GM23248 (cell line): ENCODE measurements around the gene RAD21L1. TPM values are rescaled to one million over a fixed set of nuclear protein-coding genes. Genes with fewer than 3 reads are reported as not detected.

Source experiments
- DNase-seq: peaks from one replicate; pipeline ENCODE4 v3.0.0-alpha.2; 2015
- H2AFZ ChIP-seq: fragments of 200-600 bp; sonication (generic); 2 replicates; pipeline ENCODE4 v1.6.1; 2016; ENCODE audit warnings: antibody characterized with exemption
- H3F3A ChIP-seq: fragments of 200-600 bp; sonication (generic); 2 replicates; pipeline ENCODE4 v1.6.1; 2016; ENCODE audit warnings: mild to moderate bottlenecking, antibody characterized with exemption, mixed run types; ENCODE audit not compliant: insufficient read depth
- H3K27ac ChIP-seq: fragments of 200-600 bp; sonication (generic); 2 replicates; pipeline ENCODE4 v1.5.1; 2016; ENCODE audit warnings: mild to moderate bottlenecking
- H3K27me3 ChIP-seq: fragments of 200-600 bp; sonication (generic); replicated peaks from 2 replicates; pipeline ENCODE4 v1.6.1; 2016; ENCODE audit warnings: mild to moderate bottlenecking; ENCODE audit not compliant: insufficient read depth
- H3K36me3 ChIP-seq: fragments of 200-600 bp; sonication (generic); 2 replicates; pipeline ENCODE4 v1.6.1; 2016; ENCODE audit warnings: low read depth, mild to moderate bottlenecking
- H3K4me1 ChIP-seq: fragments of 200-600 bp; sonication (generic); 2 replicates; pipeline ENCODE4 v1.6.1; 2016; ENCODE audit warnings: mild to moderate bottlenecking; ENCODE audit not compliant: insufficient read depth
- H3K4me2 ChIP-seq: fragments of 200-600 bp; sonication (generic); one replicate; pipeline ENCODE4 v1.6.1; 2016; ENCODE audit warnings: mild to moderate bottlenecking; ENCODE audit not compliant: unreplicated experiment
- H3K4me3 ChIP-seq: fragments of 200-600 bp; sonication (generic); 2 replicates; pipeline ENCODE4 v1.5.1; 2016; ENCODE audit warnings: mild to moderate bottlenecking
- H3K79me2 ChIP-seq: fragments of 200-600 bp; sonication (generic); 2 replicates; pipeline ENCODE4 v1.6.1; 2016; ENCODE audit warnings: mild to moderate bottlenecking; ENCODE audit not compliant: insufficient read depth
- H3K9ac ChIP-seq: fragments of 200-600 bp; sonication (generic); 2 replicates; pipeline ENCODE4 v1.6.1; 2016; ENCODE audit warnings: mild to moderate bottlenecking
- H3K9me2 ChIP-seq: fragments of 200-600 bp; sonication (generic); 2 replicates; pipeline ENCODE4 v1.6.1; 2016; ENCODE audit warnings: mixed run types, mild to moderate bottlenecking, moderate library complexity; ENCODE audit not compliant: insufficient read depth
- H3K9me3 ChIP-seq: fragments of 200-600 bp; sonication (generic); one replicate; pipeline ENCODE4 v1.6.1; 2017; ENCODE audit warnings: low read depth
- H4K20me1 ChIP-seq: fragments of 200-600 bp; sonication (generic); 2 replicates; pipeline ENCODE4 v1.6.0; 2016; ENCODE audit not compliant: insufficient read depth
- EZH2 ChIP-seq: fragments of 200-600 bp; sonication (generic); IDR thresholded peaks from 2 replicates; pipeline ENCODE4 v1.6.1; 2018; ENCODE audit warnings: antibody characterized with exemption, mild to moderate bottlenecking; ENCODE audit not compliant: insufficient read depth, poor library complexity, severe bottlenecking
- EZH2phosphoT487 ChIP-seq: fragments of 200-600 bp; sonication (generic); IDR thresholded peaks from 2 replicates; pipeline ENCODE4 v1.6.1; 2018; ENCODE audit warnings: antibody characterized with exemption, moderate library complexity, mild to moderate bottlenecking, low read depth; ENCODE audit not compliant: insufficient read depth
- WGBS, 2 experiments: methylation state at CpG; one replicate each; pipeline ENCODE4 v1.1.6; 2015 to 2017; ENCODE audit warnings: low lambda C conversion rate in 2 of 2, low coverage in 1 of 2; ENCODE audit errors: missing lambda C conversion rate in 2 of 2; 5-methylcytosine and 5-hydroxymethylcytosine counted together
- in situ Hi-C: fragments of 300-500 bp; cut with MboI; formaldehyde crosslinking; loops from 2 replicates; pipeline ENCODE4 v1.15.0; 2020
- polyA plus RNA-seq: library from polyadenylated mRNA; unstranded; fragments of >200 nt; fragmentation: Nextera tagmentation; extraction: Ambion mirVana; gene quantifications from 2 replicates; pipeline ENCODE4 v1.2.1, GENCODE V29; 2016
- total RNA-seq: library from RNA; depleted of rRNA; stranded (reverse); fragments of >200 nt; shearing (Covaris generic); gene quantifications from 2 replicates; pipeline ENCODE4 v1.2.3, GENCODE V29; 2014

The RAD21L1 gene
- total and polyA plus RNA-seq, 2 experiments from 2014 or later = 0.16 TPM; not detected in 1

- DNase-seq = no peak
- Histone ChIP-seq H3K27ac (no peak overlapping the region), H3K9ac (no peak overlapping the region), H3K4me2 (no peak overlapping the region), H3K36me3 (no peaks in the 10 kb centered on the region), H4K20me1 (no peaks in the 10 kb centered on the region), H3K79me2 (no peaks in the 10 kb centered on the region), H3K9me3 (no peaks in the 10 kb centered on the region), H3K4me3 (no peak overlapping the region), H3F3A (no peaks in the 10 kb centered on the region), H3K27me3 (peaks cover 63% of the 10 kb centered on the region), H2AFZ (no peak overlapping the region), H3K4me1 (no peaks in the 10 kb centered on the region), H3K9me2 (no peaks in the 10 kb centered on the region)
- no peak for TF ChIP-seq EZH2phosphoT487
- TF ChIP-seq EZH2 = no peak
- WGBS, 2 experiments = 58 to 65% methylated on average over 4 of the region's 4 CpGs
- in situ Hi-C loops = no loop called here
Observed at GRCh38 chr20:1187605-1188171, 38.2 kb upstream of the RAD21L1 start.

GRCh38 chr20:1188347-1188746, 37.5 kb upstream of the RAD21L1 start:
- Histone ChIP-seq H3K4me2 (no peak overlapping the region), H3K36me3 (no peaks in the 10 kb centered on the region), H3K9ac (no peak overlapping the region), H3K4me3 (no peak overlapping the region), H3K79me2 (no peaks in the 10 kb centered on the region), H3F3A (no peaks in the 10 kb centered on the region), H3K27me3 (peaks cover 67% of the 10 kb centered on the region), H4K20me1 (no peaks in the 10 kb centered on the region), H3K9me2 (no peaks in the 10 kb centered on the region), H3K9me3 (no peaks in the 10 kb centered on the region), H2AFZ (no peak overlapping the region), H3K4me1 (no peaks in the 10 kb centered on the region), H3K27ac (no peak overlapping the region)
- in situ Hi-C loops = no loop called here
- DNase-seq = no peak
- 75 to 81% methylated on average over 1 of the region's 1 CpG for WGBS, 2 experiments
- TF ChIP-seq EZH2 = no peak
- TF ChIP-seq EZH2phosphoT487 = no peak

- no peak overlapping the region for H3K4me2 ChIP-seq
- WGBS, 2 experiments = 39 to 100% methylated on average over 1 of the region's 1 CpG
Observed at GRCh38 chr20:1189827-1190226, 36.0 kb upstream of the RAD21L1 start.

GRCh38 chr20:1190847-1191246, 35.0 kb upstream of the RAD21L1 start:
- H3K36me3 ChIP-seq = no peaks in the 10 kb centered on the region
- no peaks in the 10 kb centered on the region for H3K9me3 ChIP-seq
- H3F3A ChIP-seq = no peaks in the 10 kb centered on the region
- no peak overlapping the region for H3K27ac ChIP-seq
- H3K27me3 ChIP-seq = peaks cover 53% of the 10 kb centered on the region
- no peak for TF ChIP-seq EZH2
- no peak for TF ChIP-seq EZH2phosphoT487
- H3K4me2 ChIP-seq = no peak overlapping the region
- no peak overlapping the region for H2AFZ ChIP-seq
- 56 to 67% methylated on average over 3 of the region's 3 CpGs for WGBS, 2 experiments
- H3K9ac ChIP-seq = no peak overlapping the region
- in situ Hi-C loops = no loop called here
- H3K4me1 ChIP-seq = no peaks in the 10 kb centered on the region
- H3K4me3 ChIP-seq = no peak overlapping the region
- DNase-seq = no peak
- H4K20me1 ChIP-seq = no peaks in the 10 kb centered on the region
- H3K9me2 ChIP-seq = no peaks in the 10 kb centered on the region
- H3K79me2 ChIP-seq = no peaks in the 10 kb centered on the region

More at GRCh38 chr20:1189827-1190226, 36.0 kb upstream of the RAD21L1 start:
- DNase-seq = no peak
- no peak overlapping the region for H3K27ac ChIP-seq
- H4K20me1 ChIP-seq = no peaks in the 10 kb centered on the region
- H3K4me1 ChIP-seq = no peaks in the 10 kb centered on the region
- H3K79me2 ChIP-seq = no peaks in the 10 kb centered on the region
- in situ Hi-C loops = no loop called here
- H3K4me3 ChIP-seq = no peak overlapping the region
- no peaks in the 10 kb centered on the region for H3K9me3 ChIP-seq
- no peaks in the 10 kb centered on the region for H3K9me2 ChIP-seq
- H3K9ac ChIP-seq = no peak overlapping the region
- no peaks in the 10 kb centered on the region for H3F3A ChIP-seq
- H2AFZ ChIP-seq = no peak overlapping the region
- H3K27me3 ChIP-seq = peaks cover 56% of the 10 kb centered on the region
- no peak for TF ChIP-seq EZH2phosphoT487
- no peak for TF ChIP-seq EZH2
- H3K36me3 ChIP-seq = no peaks in the 10 kb centered on the region
